HG03196 (cell line): ENCODE results near the gene PTPRD.

Experiments used
- ATAC-seq: cut with Tn5 transposase; IDR thresholded peaks from one replicate; pipeline ENCODE4 v1.9.1; 2021; ENCODE audit not compliant: unreplicated experiment

PTPRD gene

DNA sequence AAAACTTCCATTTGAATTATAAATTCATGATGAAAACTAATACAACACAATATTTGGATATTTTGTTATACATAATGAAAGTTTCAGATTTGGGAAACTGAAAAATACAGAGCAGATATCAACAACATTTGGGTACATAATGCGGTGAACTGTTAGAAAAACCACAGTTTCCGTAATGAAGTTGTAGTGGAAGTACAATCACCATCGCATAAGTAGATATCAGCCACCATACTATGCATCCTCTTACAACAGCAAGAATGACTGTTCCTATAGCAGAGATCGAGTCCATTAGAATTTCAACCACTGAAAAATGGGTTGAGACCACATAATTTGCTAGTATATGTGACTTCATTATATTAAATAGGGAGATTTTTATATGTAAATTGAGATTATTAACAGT is 2043.0 kb downstream of the PTPRD start:
- no peak for ATAC-seq

DNA sequence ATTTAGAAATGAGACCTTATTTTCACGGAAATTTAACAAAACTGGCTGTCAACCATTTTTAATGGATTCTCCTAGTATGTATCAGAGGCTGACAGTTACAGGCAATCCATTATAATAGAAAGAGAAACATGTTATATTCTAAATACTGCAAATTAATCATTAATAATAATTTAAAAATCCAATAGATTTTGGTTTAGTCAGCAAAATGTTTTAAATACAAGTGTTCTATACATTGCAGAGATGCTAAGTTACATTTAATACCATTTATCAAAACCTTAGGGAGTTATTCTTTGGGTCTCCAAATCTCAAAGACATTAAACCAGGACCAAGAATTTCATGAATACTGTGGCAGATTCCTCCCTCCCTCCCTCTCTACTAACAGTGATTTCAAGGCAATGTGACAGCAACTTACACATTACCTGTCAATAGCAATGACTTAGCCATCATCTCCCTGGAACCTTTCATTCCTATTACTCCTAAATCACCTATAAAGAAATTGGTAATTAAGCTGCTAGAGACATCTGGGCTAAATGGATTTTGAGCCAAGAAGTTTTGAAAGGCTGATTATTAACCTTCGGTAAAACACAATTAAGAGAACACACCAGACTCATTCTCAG is 2044.7 kb downstream of the PTPRD start:
- ATAC-seq: no peak

DNA sequence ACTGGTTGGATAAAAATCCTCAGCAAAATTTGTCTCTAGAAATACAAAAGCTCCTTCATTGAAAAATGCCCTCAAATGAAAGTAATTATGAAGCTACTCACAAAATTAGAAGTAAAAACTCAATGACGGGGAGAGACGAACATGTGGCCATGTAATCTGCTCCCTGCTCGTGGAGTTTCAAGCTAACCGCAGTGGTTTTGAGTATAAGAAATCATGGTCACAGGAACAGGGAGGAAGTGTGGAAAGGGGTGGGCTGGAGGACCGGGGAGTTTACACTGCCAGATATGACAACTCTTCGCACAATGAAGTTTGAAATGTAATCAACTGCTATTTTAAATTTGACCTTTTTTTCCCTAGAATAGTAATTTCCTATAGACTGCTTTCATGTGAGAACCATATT is 2047.8 kb downstream of the PTPRD start:
- ATAC-seq: no peak

DNA sequence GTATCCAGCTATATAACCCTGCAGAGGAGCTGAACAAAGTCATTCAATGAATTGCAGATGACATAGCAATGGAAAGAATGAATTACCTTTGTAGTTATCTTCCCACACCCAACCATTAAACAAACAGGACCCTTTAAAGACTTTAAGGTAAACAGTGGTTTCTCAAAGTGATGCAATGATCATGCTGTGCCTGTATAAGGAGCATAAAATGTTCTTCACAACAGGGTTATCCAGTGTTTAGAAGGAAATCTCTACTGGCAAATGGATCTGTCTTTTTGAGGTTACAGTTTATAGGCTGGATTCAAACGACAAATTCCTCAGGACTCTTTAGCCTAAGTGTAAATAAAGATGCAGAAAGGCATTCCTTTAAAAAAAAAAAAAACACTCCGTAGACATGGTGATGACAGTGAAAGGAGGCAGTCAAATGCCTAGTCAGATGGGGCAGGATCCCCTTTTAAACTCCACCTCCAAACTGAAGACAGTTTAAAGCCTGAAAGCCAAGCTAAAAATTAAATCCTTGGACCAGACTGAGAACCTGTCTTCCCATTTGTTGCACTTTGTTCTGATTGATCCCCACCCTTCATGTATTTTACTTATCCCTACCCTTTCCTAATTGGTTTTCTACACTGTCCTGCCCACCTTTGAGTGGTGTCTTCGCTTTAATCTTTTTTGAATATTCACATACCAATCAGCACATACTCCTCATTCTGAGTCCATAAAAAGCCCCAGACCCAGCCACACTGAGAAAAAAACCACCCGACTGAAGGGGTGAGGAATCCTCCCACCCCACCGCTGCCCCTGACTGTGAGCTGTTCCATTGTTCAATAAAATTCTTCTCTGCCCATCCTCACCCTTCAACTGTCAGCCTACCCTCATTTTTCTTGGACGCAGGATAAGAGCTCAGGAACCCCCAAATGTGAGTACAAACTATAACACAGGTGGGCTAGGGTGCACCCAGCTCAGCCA is 2052.0 kb downstream of the PTPRD start:
- ATAC-seq: no peak

DNA sequence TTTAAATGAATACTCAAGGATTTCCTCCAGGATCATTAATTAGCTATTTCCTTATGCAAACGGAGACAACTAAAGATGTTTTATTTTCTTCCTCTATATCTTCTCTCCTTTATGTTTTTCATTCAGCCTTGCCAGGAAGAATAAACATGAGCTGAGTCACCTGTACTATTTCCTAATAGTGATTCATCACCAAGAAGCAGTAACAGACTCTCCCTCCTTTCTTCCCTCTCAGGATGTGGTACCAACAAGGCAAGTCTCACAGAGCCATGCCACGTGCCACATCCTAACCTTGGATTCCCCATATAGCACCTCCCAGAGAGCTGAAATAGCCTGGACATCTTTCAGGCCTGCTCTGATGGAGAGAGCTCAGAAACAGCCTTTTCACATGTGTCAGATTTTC is 2054.6 kb downstream of the PTPRD start:
- ATAC-seq: no peak

DNA sequence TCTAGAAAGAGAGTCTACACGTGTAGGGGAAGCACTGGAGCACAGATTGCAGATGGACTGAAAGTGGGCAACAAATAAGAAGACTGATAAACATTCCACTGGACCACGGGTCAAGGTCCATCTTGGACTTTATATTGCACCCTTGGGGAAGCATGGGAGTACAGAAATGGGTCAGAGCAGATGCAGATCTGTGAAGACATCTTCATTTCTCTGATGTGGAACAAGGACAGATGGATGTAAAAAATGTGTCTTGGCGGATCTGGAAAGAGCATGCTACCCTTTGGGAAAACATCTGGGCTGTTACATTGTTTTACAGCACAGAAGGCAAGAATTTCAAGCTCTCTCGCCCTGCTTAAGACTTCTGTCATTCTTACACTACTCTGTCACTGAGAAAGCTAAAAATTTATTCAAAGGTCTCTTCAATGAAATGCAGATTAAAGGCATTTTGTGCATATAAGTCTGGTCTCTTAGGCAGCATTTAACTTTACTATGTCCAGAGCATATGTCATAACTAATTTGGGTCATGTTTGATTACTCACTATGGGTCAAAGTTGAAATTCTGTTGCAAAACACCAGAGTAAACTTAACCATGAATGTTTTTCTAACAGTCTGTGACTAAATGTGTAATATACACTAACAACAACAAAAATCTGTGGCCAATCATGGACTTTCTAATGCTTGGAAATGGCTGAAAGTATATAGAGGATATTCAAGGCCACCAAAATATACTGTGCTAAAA is 2056.9 kb downstream of the PTPRD start:
- no peak for ATAC-seq

DNA sequence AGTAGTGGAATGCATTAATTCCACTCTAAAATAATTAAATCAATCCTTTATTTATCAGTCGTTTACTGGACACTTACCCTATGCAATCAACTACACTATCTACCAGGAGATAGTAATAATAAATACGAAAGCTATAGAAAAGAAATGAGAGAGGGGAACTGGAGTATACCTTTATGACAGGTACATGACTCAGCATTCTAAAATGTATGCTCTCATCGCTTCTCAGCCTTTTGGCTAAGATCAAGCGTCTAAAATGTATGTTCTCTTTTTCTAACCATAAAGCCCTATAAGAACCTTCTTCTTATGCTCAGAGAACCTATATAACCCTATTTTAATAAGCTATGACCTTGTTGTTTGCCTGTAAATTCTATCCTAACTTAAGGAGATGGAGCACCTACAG is 2059.4 kb downstream of the PTPRD start:
- no peak for ATAC-seq

DNA sequence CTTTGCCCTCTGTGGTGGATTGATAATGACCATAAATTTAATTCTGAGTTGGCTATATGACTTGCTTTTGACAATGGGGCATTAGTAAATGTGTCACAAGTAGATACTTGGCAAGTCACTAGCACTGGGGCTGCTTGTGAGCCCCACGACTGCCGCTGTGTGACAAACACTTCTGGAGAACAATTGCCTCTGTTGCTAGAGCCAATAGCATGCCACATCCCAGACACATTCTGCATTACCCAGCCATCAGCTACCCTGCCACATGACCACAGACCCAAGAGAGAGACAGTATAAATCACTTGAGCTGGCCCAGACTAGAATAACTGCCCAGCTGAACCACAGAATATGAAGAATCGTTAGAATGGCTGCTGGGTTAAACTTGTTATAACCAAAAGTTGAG is 2060.1 kb downstream of the PTPRD start:
- ATAC-seq: no peak

DNA sequence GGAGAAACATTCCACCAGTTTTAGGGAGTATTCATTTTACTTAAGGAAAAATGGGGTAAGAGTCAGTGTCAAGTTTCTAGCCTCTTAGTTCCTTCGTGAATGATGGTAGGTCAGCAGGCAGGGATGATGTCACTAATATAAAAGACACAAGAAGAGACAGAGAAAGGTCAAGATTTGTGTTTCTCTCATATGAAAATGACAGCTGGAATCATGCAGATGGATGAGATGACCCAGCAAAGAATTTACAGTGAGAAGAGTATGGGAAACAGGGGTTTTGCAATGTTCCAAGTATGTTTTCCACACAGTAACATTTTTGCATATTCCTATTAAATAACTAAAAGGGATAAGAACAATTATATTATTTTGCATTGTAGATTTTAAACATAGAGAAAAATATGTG is 2063.6 kb downstream of the PTPRD start:
- no peak for ATAC-seq

DNA sequence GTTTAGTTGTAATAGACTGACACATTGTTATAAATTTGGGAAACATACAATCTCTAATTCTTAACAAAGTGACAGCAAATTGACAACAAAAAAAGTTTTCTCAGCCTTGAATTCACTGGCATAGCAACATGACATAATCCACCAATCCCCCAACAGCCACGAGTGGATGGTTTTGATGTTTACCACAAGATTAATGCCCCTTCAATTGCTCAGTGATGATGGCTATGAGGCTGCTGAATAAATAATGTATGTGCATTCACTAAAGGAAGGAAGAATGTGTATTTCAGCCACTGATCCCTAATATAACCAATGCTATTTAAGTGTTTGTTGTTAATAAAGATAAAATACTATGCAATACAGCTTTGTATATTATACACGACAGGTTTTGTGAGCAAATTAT is 2069.6 kb downstream of the PTPRD start:
- no peak for ATAC-seq

DNA sequence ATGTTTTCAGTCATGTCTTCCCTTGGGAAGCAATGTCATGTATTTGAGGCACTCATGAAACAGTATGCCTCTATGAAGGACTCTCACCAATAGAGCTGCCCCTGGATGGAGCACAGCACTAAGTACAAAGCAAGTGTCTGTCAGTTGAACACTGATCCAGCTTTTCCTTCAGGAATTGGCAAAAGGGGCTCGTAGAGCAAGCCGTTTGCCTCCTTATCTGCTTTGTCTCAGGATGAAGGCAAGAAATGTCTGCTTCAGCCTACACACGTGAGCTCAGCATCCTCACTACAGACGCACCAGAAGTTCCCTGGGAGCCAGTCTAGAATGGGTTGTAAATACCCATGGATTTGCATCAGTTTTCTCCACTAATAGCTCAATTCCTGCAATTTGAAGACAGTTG is 2070.3 kb downstream of the PTPRD start:
- no peak for ATAC-seq

DNA sequence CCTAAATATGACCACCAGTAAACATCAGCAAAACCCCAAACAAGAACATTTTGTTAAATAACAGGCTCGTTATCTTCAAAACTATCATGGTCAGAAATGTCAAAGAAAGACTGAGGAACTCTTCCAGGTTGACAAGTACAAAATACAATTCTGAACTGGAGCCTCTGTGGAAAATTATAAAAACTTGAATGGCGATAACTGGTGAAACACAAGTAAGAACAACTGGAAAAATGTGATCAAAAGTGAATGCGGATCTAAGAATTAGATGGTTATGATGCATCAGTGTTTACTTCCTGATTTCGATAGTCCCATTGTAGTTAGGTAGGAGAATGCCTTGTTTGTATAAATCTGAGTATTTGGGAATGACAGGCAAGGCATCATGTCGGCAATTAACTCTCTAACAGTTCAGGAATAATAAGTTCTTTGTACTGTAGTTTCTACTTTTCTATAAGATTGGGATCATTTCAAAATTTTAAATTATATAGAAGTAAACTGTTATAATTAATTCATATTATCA is 2073.1 kb downstream of the PTPRD start:
- no peak for ATAC-seq

DNA sequence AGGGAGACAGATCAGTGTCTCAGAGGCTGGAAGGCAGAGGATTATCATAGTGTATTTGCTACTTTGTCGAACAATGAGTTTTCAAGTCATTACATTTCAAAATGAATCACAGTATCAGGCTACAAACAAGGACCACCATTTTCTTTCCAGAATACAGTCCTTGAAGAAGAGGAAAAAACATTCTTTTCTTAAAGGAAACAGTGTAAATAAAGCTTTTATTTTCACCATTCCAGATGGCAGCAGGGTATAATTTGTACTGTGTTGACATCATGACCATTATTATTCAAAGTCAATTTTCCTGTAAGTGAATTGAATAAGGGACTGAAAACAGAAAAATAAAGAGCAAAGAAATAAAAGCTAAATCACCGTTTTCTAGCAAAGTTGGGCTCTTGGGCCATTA is 2076.0 kb downstream of the PTPRD start:
- no peak for ATAC-seq

DNA sequence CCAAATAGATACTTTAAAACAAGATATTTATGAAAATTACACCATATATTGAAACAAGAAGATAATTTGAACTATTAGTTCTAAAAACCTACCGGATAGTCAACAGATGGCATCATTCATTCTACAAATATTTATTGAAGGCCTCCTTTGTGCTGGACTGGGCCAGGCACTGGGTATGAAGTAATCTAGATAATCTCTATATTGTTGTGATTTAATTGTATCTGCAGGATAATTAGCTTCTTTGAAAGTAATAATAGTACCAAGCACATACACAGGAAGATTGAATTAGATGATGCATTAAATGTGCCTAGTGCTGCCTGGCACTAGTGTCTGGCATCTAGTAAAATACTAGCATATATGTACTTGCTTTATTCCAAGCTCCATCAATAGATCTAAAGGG is 2078.0 kb downstream of the PTPRD start:
- ATAC-seq: no peak

DNA sequence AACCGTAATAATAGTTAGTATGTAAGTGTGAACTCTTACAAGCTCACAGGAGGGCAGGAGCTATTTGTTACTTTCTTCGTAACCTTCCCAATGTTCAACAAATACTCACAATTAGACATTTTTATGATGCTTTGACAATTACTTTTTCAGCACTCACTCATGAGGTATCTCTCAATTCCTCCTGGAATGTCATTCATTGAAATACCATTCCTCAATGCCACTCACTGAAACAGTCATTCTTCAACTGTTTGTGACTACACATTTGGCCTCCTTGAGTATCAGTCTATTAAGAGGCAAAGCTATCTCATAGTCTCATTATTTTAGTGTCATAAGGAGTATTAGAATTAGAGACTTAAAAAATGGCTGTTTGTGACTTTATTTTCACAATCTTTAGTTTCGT is 2079.1 kb downstream of the PTPRD start:
- no peak for ATAC-seq

DNA sequence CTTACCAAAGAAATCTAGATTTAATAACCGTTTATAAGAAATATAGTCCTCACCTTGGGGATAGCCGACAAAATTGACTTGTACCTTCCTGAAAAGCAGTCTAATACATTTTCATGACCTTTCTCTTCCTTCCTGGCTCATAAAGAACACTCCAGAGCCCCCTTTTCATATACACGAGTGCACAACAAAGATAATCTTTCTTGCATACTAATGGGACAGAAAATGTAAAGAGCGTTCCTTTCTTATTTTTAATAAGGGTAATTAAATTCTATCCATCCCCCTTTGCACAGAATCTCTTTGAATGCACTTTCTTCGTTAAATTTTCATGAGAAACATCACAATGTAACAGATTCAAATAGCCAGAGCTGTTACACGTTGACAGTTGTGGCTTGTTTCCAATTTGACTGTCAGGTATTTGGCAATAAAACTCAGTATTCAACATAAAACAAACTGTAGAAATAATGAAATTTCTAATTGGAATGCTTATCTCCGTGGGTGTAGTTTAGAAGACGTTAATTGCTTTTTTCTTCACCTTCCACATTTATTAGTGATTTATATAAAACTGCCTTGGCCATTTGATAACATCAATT is 2080.9 kb downstream of the PTPRD start:
- ATAC-seq: no peak

DNA sequence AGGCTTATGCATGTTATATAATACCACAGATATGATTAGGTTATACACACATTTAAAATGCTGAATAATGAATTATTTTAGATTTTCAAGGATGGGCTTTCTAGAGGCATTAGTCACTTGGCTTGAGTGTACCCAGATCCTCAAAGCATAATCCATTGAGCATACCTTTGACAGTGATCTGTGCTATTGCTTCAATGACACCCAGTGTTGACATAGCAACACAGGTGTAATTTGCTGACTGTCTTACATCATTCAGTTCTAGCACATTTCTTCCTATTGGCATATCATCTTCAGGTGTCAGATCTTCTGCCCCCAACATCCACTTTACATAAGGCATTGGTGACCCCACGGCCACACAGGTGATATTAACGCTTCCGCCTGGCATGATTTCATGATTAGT is 2091.7 kb downstream of the PTPRD start:
- ATAC-seq: no peak

DNA sequence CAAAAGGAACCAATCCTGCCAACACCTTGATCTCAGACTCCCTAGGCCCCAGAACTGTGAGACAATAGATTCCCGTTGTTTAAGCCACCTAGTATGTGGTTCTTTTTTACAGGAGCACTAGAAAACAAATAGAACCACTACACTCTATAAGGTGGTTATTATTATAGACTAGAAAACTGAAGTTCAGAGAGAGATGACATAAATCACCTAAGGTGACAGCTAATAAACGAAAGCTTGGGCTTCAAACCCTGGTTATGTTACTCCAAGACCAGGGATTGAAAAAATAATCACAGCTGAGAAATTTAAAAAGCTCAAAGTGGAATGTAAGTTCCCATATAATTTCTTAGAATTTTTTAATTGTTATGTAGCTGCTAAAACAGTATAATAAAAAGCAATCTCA is 2097.1 kb downstream of the PTPRD start:
- no peak for ATAC-seq

DNA sequence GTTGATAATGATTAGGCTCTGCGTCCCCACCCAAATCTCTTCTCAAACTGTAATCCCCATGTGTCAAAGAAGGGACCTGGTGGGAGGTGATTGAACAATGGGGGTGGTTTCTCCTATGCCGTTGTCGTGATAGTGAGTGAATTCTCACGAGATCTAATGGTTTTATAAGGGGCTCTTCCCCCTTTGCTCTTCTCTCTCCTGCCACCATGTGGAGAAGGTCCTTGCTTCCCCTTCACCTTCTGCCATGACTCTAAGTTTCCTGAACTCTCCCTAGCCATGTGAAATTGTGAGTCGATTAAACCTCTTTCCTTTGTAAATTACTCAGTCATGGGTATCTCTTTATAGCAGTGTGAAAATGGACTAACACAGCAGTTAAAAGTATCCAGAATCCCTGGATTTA is 2098.0 kb downstream of the PTPRD start:
- no peak for ATAC-seq

DNA sequence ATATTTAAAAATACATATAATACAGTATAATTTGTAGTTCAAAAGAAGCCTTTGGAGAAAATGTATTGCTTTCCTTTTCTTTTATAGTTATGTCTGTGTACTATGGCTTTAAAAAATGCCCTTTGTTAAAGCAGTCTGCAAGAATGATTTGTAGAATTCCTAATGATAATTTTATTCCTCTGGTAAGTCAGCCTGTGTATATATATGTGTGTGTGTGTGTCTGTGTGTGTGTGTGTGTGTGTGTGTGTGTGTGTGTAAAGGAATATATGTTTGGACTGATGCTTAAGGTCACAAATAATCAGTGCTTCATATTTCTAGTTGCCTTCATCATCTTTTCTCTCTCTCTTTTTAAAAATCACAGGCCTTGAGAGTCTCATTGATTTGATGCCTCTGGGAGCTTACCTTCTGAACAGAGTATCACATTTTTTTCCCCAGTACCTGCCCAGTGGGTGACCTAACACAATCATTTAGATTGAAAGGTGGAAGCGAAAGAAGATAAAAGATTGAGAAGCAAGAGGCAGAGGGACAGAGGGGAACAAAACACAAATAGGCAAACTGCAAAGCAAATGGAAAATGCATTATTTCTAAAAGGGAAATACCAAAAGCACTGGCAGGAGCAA is 2104.0 kb downstream of the PTPRD start:
- no peak for ATAC-seq

DNA sequence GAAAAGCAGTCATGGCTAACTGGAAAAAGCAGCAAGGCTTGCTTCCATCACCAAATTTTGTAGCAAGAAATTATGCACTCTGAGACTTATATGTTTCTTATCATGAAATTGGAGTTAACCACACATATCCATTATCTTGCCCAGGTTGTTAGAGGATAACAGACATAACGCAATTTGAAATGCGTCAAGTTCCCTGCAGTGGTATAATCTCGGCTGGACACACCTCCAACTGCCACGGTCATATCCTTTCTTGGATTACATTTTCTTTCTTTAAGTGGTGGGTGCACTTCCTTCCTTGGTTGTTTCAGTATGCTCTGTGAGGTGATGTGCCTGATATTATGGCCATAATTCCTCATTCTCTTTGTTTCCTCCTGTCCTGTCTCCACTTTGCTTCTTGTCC is 2118.2 kb downstream of the PTPRD start:
- ATAC-seq: no peak
